Left lung (tissue), 10 donors: ENCODE results near the gene THRSP. TPM values are rescaled to one million over a fixed set of nuclear protein-coding genes. Genes with fewer than 3 reads are reported as not detected.

Source experiments
- ATAC-seq: fragments of 200-7000 bp; cut with Tn5 transposase; one replicate; pipeline ENCODE4 v1.9.1; 2020; ENCODE audit warnings: moderate library complexity
- DNase-seq, 4 donors: peaks; one replicate each; pipeline ENCODE4 v3.0.0-alpha.2; 2013 to 2020
- H3K27ac ChIP-seq, 2 donors: fragments of 200-600 bp; sonication (generic) in 1 of 2; one replicate each; pipeline versions ENCODE4 v1.5.0 to v1.8.0; 2020 to 2021
- H3K27me3 ChIP-seq, 2 donors: fragments of 200-600 bp; sonication (generic) in 1 of 2; one replicate each; pipeline versions ENCODE4 v1.5.0 to v1.8.0; 2020 to 2021
- H3K36me3 ChIP-seq, 2 donors: fragments of 200-600 bp; sonication (generic) in 1 of 2; one replicate each; pipeline versions ENCODE4 v1.5.0 to v1.8.0; 2020 to 2021
- H3K4me1 ChIP-seq, 2 donors: fragments of 200-600 bp; one replicate each; pipeline ENCODE4 v1.8.0; 2021
- H3K4me3 ChIP-seq, 2 donors: fragments of 200-600 bp; sonication (generic) in 1 of 2; one replicate each; pipeline versions ENCODE4 v1.5.0 to v1.8.0; 2020 to 2021; ENCODE audit warnings: mild to moderate bottlenecking in 1 of 2
- H3K9me3 ChIP-seq, 2 donors: fragments of 200-600 bp; sonication (generic) in 1 of 2; one replicate each; pipeline versions ENCODE4 v1.5.0 to v1.8.0; 2020 to 2021
- CTCF ChIP-seq, 2 donors: fragments of 200-600 bp; sonication (generic) in 1 of 2; IDR thresholded peaks; one replicate each; pipeline versions ENCODE4 v1.5.0 to v1.8.0; 2021; ENCODE audit warnings: antibody characterized with exemption in 2 of 2
- intact Hi-C, 2 donors: fragments of 100-400 bp; cut with DNase I; formaldehyde crosslinking; loops; one replicate each; pipeline versions ENCODE4 v1.11.2 to v1.14.2; 2022
- polyA plus RNA-seq, 6 donors: library from polyadenylated mRNA; unstranded; fragments of 120-200 nt; gene quantifications; one replicate each; pipeline ENCODE4 v1.2.1, GENCODE V29; 2013; ENCODE audit not compliant: insufficient read length in 6 of 6
- total RNA-seq, 2 donors: library from RNA; stranded (reverse); fragmentation: NEBNext Ultra II Directional; extraction: Animal tissue kit (Norgen Biotek cat#: 25700); gene quantifications; one replicate each; pipeline ENCODE4 v1.2.1, GENCODE V29; 2021
- donor health status: DM: no; HTN: yes; CAD: no.
- donor health status: DM: no; HTN: no; CAD: no.

THRSP gene
- total and polyA plus RNA-seq, 8 donors: 0.23 to 0.83 (median 0.44) TPM; not detected in 2

- ATAC-seq (no peak), DNase-seq (no peak)
- intact Hi-C loops: no loop called here
These were observed 36.6 kb downstream of the THRSP start for GRCh38 chr11:78100261-78100660.

GRCh38 chr11:78100676-78101472 is 37.2 kb downstream of the THRSP start:
- intact Hi-C loops: no loop called here
- H3K27me3 ChIP-seq: no peaks in the 10 kb centered on the region
- H3K36me3 ChIP-seq: peaks cover 0 to 39% of the 10 kb centered on the region in 2 donors
- H3K9me3 ChIP-seq: no peaks in the 10 kb centered on the region
- H3K4me3 ChIP-seq: no peak overlapping the region
- DNase-seq (no peak), ATAC-seq (no peak)
- no peak for TF ChIP-seq CTCF (IDR thresholded peaks at IDR 0.05)
- no peak overlapping the region for H3K27ac ChIP-seq
- H3K4me1 ChIP-seq: no peaks in the 10 kb centered on the region

More at GRCh38 chr11:78100261-78100660, 36.6 kb downstream of the THRSP start:
- Histone ChIP-seq H3K27me3 (no peaks in the 10 kb centered on the region), H3K4me3 (no peak overlapping the region), H3K9me3 (no peaks in the 10 kb centered on the region), H3K27ac (no peak overlapping the region), H3K36me3 (peaks cover 0 to 39% of the 10 kb centered on the region in 2 donors), H3K4me1 (no peaks in the 10 kb centered on the region)
- no peak for TF ChIP-seq CTCF (IDR thresholded peaks at IDR 0.05)

GRCh38 chr11:78109081-78110015 is 45.7 kb downstream of the THRSP start:
- peaks cover 0 to 50% of the 10 kb centered on the region in 2 donors for H3K36me3 ChIP-seq
- H3K9me3 ChIP-seq: no peaks in the 10 kb centered on the region
- ATAC-seq (no peak), DNase-seq (no peak)
- no peak overlapping the region for H3K27ac ChIP-seq
- intact Hi-C loops: no loop called here
- TF ChIP-seq CTCF (IDR thresholded peaks at IDR 0.05): no peak
- no peaks in the 10 kb centered on the region for H3K4me1 ChIP-seq
- H3K4me3 ChIP-seq: no peak overlapping the region
- H3K27me3 ChIP-seq: no peaks in the 10 kb centered on the region

- ATAC-seq (no peak), DNase-seq (no peak)
- Histone ChIP-seq H3K9me3 (no peaks in the 10 kb centered on the region), H3K4me3 (no peak overlapping the region), H3K27me3 (no peaks in the 10 kb centered on the region), H3K36me3 (peaks cover 0 to 49% of the 10 kb centered on the region in 2 donors), H3K4me1 (no peaks in the 10 kb centered on the region), H3K27ac (no peak overlapping the region)
- no peak for TF ChIP-seq CTCF (IDR thresholded peaks at IDR 0.05)
- intact Hi-C loops: no loop called here
These were observed 46.7 kb downstream of the THRSP start for GRCh38 chr11:78110351-78110750.

GRCh38 chr11:78110830-78111229 is 47.2 kb downstream of the THRSP start:
- intact Hi-C loops: no loop called here
- DNase-seq: no peak
- Histone ChIP-seq H3K27me3 (no peaks in the 10 kb centered on the region), H3K4me1 (no peaks in the 10 kb centered on the region), H3K4me3 (no peak overlapping the region), H3K36me3 (peaks cover 0 to 49% of the 10 kb centered on the region in 2 donors), H3K27ac (no peak overlapping the region), H3K9me3 (no peaks in the 10 kb centered on the region)
- ATAC-seq: no peak
- no peak for TF ChIP-seq CTCF (IDR thresholded peaks at IDR 0.05)
